NCI-H82 (cell line): Measurements from ENCODE around the gene KIF3A.

Experiments used
- DNase-seq: peaks from one replicate; lab custom pipeline; 2025; lab: John Stamatoyannopoulos, UW

KIF3A gene

GRCh38 chr5:132753135-132753987, 16.0 kb upstream of the KIF3A start:
- DNase-seq: peak; percentile 62

DNA sequence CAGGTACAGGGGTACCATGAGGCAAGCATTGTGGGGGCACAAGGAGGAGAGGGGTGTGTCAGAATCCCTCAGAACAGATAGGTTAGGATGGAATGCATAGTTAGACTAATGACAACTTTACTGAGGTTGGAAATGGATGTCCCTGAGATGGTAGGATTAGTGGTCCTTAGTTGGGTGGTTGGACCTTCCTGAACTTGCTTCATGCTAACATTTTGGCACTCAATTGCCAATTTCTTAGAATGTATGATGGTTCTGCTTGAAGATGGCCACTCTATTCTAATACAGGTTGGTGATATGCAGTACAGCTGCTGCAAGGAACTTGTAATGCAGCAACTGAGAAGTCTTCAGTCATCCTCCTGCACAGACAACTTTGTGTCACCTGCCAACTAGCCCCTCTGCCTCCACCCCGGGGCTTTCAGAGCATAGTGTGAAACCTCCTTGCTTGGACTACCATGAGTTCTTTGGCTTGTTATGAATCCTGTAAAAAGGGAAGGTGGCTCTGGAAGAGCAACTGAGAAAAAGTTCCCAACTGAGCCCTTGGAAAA, 15.3 kb upstream of the KIF3A start:
- DNase-seq: no peak

GRCh38 chr5:132751971-132752580, 14.7 kb upstream of the KIF3A start:
- DNase-seq: no peak

DNA sequence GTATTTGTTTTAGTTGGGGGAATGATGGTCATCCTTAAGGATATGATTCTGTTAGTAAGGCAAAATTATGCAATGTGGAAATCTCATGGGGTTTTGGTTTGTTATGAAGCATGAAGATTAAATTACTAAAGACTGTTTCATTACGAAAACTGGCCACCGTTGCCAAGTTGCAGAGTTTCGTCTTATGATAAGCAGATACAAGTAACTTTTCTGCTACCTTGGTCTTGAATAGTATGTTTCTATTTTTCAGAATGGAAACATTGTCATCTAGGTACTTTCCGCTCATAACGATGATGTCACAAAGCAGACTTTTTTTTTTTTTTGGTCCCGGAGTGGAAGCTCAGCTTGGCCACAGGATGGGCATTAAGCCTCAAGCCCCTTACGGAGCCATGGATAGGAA, 14.1 kb upstream of the KIF3A start:
- no peak for DNase-seq

- DNase-seq: no peak
Measured at GRCh38 chr5:132750471-132751230, 13.3 kb upstream of the KIF3A start.

DNA sequence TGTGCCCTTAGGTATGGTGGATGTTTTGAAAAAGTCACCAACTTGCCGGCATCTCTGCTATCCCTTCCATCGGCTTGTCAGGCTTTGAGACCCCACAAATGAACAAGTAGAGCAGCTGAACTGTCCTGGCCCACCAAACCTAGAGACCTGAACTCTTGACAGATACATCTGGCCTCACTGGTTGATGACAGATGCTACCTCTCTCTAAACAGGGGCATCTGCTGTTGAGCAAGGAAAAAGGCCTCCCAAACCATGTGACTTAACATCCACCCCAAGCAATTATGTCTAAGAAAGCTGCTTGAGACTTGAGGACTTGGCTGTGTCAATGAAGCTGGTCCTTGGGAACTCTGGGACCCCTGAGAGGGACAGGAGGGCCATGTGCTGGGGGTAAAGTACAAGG, 12.2 kb upstream of the KIF3A start:
- peak; percentile 50 for DNase-seq

DNA sequence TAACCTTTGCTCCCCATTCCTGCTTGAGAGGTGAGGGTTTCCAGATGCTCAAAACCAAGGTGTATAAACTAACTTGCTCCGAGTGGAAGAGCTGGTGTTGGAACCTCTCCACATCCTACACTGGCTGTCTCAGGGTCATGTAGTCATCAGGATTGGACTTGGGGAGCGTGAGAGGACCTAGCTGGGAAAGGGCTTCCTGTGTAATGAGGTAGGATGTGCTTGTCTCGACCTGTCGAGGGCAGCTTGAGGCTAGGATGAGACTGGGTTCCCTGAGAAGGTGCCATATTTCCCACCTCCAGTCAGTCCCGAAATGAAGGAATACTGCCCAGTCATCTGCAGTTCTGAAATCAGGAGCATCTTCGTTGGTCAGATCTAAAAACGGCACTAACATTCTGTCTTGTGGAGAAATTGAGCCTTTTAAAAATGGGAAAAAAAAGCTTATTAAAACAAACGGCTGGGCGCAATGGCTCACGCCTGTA, 11.2 kb upstream of the KIF3A start:
- DNase-seq: no peak

- no peak for DNase-seq
Measured at GRCh38 chr5:132747616-132748440, 10.5 kb upstream of the KIF3A start.

DNA sequence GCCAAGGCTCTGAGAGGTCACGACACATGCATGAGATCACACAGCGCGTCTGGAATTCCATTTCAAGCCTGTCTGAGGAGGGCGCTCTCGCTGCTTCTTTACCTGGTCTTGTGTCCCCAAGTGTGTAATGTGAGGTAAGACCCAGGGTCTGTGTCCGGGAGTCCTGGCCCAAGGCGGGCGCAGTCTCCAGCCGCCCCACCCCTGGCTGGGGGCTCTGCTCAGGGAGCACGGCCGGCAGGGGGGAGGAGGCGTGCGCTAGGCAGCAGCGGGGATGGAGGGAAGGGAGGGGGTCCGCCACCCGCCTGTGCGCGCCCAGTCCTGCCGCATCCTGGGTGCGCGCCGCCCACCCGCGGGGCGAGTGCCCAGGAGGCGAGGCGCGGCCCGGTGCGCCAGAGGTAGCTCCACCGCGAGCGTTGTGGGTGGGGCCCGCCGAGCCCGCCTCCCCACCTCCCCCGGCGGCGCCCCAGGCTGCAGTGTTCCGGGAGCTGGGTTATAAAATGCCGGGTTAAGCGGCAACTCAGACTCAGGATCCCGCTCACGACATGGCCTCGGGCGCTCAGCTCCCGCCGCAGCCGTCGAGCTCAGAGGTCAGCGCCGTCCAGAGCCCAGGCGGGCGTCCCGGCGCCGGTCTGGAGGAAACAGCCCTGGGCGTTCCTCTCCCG, 9.7 kb upstream of the KIF3A start, which contains the start of gene CCNI2:
TSS of gene CCNI2 (plus strand) at position 473 of the 662 bp plus-strand sequence. CDS start at position 543, 70 bp downstream.
- peak; percentile 4 for DNase-seq

DNA sequence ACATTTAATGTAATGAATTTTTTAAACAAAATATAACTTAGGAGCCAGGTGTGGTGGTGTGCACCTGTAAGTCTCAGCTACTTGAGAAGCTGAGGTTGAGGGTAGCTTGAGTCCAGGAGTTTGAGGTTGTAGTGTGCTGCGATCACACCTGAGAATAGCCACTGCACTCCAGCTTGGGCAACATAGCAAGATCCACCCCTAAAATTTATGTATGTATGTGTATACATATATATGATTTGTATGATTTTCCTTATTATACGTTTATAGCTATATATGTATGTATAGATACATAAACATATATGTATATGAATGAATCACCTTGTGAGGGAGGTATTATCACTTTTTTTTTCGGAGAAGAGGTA, 9.2 kb upstream of the KIF3A start:
- no peak for DNase-seq

DNA sequence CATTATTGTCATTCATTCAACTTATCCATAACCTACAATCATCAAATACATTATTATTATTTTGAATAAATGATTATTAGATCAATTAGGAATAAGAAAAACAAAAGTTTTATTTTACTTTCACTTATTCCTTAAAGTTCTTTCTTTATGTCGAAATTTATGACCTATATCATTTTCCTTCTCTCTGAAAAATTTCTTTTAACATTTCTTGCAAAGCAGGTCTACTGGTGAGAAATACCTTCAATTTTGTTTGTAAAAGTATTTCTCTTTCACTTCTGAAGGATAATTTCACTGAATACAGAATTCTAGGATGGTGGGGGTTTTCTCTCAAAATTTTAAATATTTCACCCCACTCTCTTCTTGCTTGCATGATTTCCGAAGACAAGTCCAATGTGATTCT, 7.3 kb upstream of the KIF3A start:
- DNase-seq: no peak

- no peak for DNase-seq
Measured at GRCh38 chr5:132742626-132743025, 5.3 kb upstream of the KIF3A start.

DNA sequence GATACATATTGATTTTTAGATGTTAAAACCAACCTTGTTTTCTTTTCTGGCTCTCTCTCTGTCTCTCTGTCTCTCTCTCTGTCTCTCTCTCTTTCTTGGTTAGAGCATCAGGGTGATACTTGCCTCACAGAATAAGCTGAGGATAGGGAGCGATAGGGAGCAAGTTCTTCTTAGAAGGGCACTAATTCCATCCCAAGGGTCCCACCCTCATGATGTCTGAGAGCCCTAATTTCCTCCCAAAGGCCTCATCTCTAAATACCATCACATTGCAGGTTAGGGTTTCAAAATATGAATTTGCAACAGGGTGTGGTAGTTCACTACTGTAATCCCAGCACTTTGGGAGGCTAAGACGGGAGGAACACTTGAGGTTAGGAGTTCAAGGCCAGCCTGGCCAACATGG, 4.8 kb upstream of the KIF3A start:
- DNase-seq: no peak

GRCh38 chr5:132739232-132739631, 1.9 kb upstream of the KIF3A start:
- no peak for DNase-seq

GRCh38 chr5:132737982-132738681, 786 bp upstream of the KIF3A start:
- no peak for DNase-seq

DNA sequence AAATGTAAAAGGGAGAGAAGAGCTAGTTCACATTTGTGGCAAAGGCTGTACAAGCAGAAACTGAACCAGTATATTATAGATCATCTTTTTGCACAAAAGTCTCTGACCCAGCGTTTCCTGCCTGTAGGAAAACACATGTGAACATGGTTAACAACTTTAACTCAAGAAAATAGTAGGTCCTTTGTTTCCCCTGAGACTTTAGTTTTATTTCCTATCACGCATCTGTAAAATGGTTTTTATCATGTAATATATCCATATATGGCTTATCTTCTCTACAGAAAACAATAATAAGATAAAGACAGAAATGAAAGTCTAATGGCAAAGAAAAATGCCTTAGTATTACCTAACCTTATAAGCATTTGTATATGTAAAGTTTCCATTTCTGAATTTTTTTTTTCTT, 2.7 kb downstream of the KIF3A start:
- DNase-seq: no peak

DNA sequence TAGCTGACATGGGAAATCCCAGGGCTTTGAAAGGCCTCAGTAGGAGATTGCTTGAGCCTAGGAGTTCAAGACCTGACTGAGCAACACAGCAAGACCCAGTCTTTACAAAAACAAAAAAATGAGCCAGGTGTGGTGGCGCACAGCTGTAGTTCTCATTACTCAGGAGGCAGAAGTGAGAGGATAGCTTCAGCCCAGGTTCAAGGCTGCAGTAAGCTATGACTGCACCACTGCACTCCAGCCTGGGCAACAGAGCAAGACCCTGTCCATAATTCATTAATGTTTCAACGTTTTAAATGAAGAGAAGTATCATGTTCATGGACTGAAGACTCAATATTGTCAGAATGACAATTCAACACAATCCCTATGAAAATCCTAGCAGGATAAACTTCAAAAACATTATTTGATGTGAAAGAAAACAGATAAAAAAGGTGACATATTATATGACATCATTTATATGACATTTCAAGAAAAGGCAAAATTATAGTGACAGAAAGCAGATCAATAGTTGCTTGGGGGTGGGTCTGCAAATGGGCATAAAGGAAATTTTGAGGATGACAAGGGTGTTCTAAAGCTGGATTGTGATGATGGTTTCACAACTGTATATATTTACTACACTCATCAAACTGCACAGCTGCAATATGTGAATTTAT, 3.7 kb downstream of the KIF3A start:
- no peak for DNase-seq

DNA sequence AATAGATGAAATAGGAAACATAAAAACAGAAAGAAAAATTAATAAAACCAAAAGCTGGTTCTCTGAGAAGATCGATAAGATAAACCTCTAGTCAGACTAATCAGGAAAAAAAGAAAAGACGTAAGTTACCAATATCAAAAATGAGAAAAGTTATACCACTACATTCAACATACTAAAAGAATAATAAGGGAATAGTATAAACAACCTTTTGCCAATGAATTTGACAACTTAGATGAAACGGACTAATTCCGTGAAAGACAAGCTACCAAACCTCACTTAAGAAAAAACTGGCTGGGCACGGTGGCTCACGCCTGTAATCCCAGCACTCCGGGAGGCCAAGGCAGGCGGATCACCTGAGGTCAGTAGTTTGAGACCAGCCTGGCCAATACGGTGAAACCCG, 7.5 kb downstream of the KIF3A start:
- no peak for DNase-seq

GRCh38 chr5:132725745-132726144, 11.6 kb downstream of the KIF3A start:
- DNase-seq: no peak
